Stimulated activated effector memory CD8-positive, alpha-beta T cell treated with anti-CD3 and anti-CD28 coated beads, Interleukin-12 subunit alpha, Interleukin-12 subunit beta, amount 100 ng/mL, for 72 hours (primary cell): ENCODE data around the gene DLST.
A peak's percentile ranks its signal among the peaks of the same experiment; 100 is the strongest.
"Not testable (repeated sequence)": the region's sequence is repeated elsewhere in the genome, so short reads cannot be mapped to it uniquely, and the experiment has no call there.

Experiments used
- ATAC-seq: fragments of 150-1000 bp; cut with Tn5 transposase; 2 replicates; pipeline ENCODE4 v1.10.0; 2021
- DNase-seq, 2 donors: peaks; one replicate each; pipeline ENCODE4 v3.0.0; 2021 to 2022; ENCODE audit warnings: low spot score in 2 of 2
- H3K27ac Mint-ChIP-seq: one replicate; pipeline ENCODE4 v1.8.0; 2022; ENCODE audit warnings: mild to moderate bottlenecking, mixed read lengths
- H3K36me3 Mint-ChIP-seq: one replicate; pipeline ENCODE4 v1.8.0; 2022; ENCODE audit warnings: mild to moderate bottlenecking, mixed read lengths
- H3K4me1 Mint-ChIP-seq: one replicate; pipeline ENCODE4 v1.8.0; 2022; ENCODE audit warnings: mixed read lengths
- H3K4me3 Mint-ChIP-seq: one replicate; pipeline ENCODE4 v1.8.0; 2022; ENCODE audit warnings: mild to moderate bottlenecking, mixed read lengths
- H3K9me3 Mint-ChIP-seq: one replicate; pipeline ENCODE4 v1.8.0; 2022; ENCODE audit warnings: mixed read lengths

Gene DLST

GRCh38 chr14:74932936-74933335 lies 51.2 kb downstream of the DLST start:
- not testable (repeated sequence) for H3K9me3 Mint-ChIP-seq, H3K4me1 Mint-ChIP-seq, H3K36me3 Mint-ChIP-seq, H3K4me3 Mint-ChIP-seq, ATAC-seq, DNase-seq, H3K27ac Mint-ChIP-seq

- H3K27ac Mint-ChIP-seq: no peak overlapping the region
- H3K36me3 Mint-ChIP-seq: no peaks in the 10 kb centered on the region
- no peaks in the 10 kb centered on the region for H3K9me3 Mint-ChIP-seq
- peaks cover 7% of the 10 kb centered on the region for H3K4me1 Mint-ChIP-seq
- no peak overlapping the region for H3K4me3 Mint-ChIP-seq
- no peak for DNase-seq
- ATAC-seq: no peak
Measured at GRCh38 chr14:74934041-74934440, 52.3 kb downstream of the DLST start.

- Mint-ChIP-seq H3K36me3 (no peaks in the 10 kb centered on the region), H3K27ac (no peak overlapping the region), H3K4me1 (peaks cover 7% of the 10 kb centered on the region), H3K9me3 (no peaks in the 10 kb centered on the region), H3K4me3 (no peak overlapping the region)
- ATAC-seq (no peak), DNase-seq (no peak)
Measured at GRCh38 chr14:74934476-74935359, 53.0 kb downstream of the DLST start.

- no peak overlapping the region for H3K27ac Mint-ChIP-seq
- no peak overlapping the region for H3K4me3 Mint-ChIP-seq
- H3K9me3 Mint-ChIP-seq: no peaks in the 10 kb centered on the region
- ATAC-seq (no peak), DNase-seq (no peak)
- peaks cover 12% of the 10 kb centered on the region for H3K4me1 Mint-ChIP-seq
- no peaks in the 10 kb centered on the region for H3K36me3 Mint-ChIP-seq
Measured at GRCh38 chr14:74935360-74935680, 53.6 kb downstream of the DLST start.

GRCh38 chr14:74936151-74936550 lies 54.4 kb downstream of the DLST start:
- peaks cover 13% of the 10 kb centered on the region for H3K4me1 Mint-ChIP-seq
- H3K36me3 Mint-ChIP-seq: no peaks in the 10 kb centered on the region
- DNase-seq: no peak

GRCh38 chr14:74936731-74937130 lies 55.0 kb downstream of the DLST start:
- no peaks in the 10 kb centered on the region for H3K36me3 Mint-ChIP-seq
- no peaks in the 10 kb centered on the region for H3K9me3 Mint-ChIP-seq
- DNase-seq (no peak), ATAC-seq (no peak)
- H3K4me1 Mint-ChIP-seq: peaks cover 17% of the 10 kb centered on the region
- no peak overlapping the region for H3K4me3 Mint-ChIP-seq
- H3K27ac Mint-ChIP-seq: no peak overlapping the region

More at GRCh38 chr14:74936151-74936550, 54.4 kb downstream of the DLST start:
- no peak for ATAC-seq
- Mint-ChIP-seq H3K27ac (no peak overlapping the region), H3K4me3 (no peak overlapping the region), H3K9me3 (no peaks in the 10 kb centered on the region)

- DNase-seq: no peak
- H3K9me3 Mint-ChIP-seq: no peaks in the 10 kb centered on the region
- H3K36me3 Mint-ChIP-seq: no peaks in the 10 kb centered on the region
- peaks cover 21% of the 10 kb centered on the region for H3K4me1 Mint-ChIP-seq
- no peak overlapping the region for H3K27ac Mint-ChIP-seq
- no peak overlapping the region for H3K4me3 Mint-ChIP-seq
- no peak for ATAC-seq
Measured at GRCh38 chr14:74937171-74937570, 55.5 kb downstream of the DLST start.

GRCh38 chr14:74938531-74939495 lies 57.1 kb downstream of the DLST start:
- Mint-ChIP-seq H3K9me3 (no peaks in the 10 kb centered on the region), H3K36me3 (no peaks in the 10 kb centered on the region), H3K27ac (peak overlapping the region; percentile 78), H3K4me3 (no peak overlapping the region), H3K4me1 (peaks cover 24% of the 10 kb centered on the region)
- no peak for ATAC-seq
- DNase-seq: no peak

GRCh38 chr14:74940956-74941565 lies 59.3 kb downstream of the DLST start:
- Mint-ChIP-seq H3K4me3 (peak overlapping the region; percentile 68), H3K27ac (peak overlapping the region; percentile 95), H3K4me1 (peaks cover 25% of the 10 kb centered on the region), H3K36me3 (no peaks in the 10 kb centered on the region), H3K9me3 (no peaks in the 10 kb centered on the region)
- DNase-seq (no peak), ATAC-seq (no peak)

GRCh38 chr14:74941676-74942097 lies 60.0 kb downstream of the DLST start:
- no peaks in the 10 kb centered on the region for H3K36me3 Mint-ChIP-seq
- peak; percentile 42 to 74 for DNase-seq
- H3K27ac Mint-ChIP-seq: peak overlapping the region; percentile 95
- H3K4me3 Mint-ChIP-seq: peak overlapping the region; percentile 68
- H3K4me1 Mint-ChIP-seq: peaks cover 32% of the 10 kb centered on the region
- no peaks in the 10 kb centered on the region for H3K9me3 Mint-ChIP-seq
- ATAC-seq: peak; percentile 88

GRCh38 chr14:74942181-74942580 lies 60.5 kb downstream of the DLST start:
- Mint-ChIP-seq H3K36me3 (no peaks in the 10 kb centered on the region), H3K4me1 (peaks cover 34% of the 10 kb centered on the region), H3K4me3 (peak overlapping the region; percentile 68), H3K9me3 (no peaks in the 10 kb centered on the region), H3K27ac (peak overlapping the region; percentile 95)
- DNase-seq: no peak
- ATAC-seq: no peak

GRCh38 chr14:74942608-74943007 lies 60.9 kb downstream of the DLST start:
- peak overlapping the region; percentile 95 for H3K27ac Mint-ChIP-seq
- no peak for ATAC-seq
- no peaks in the 10 kb centered on the region for H3K9me3 Mint-ChIP-seq
- DNase-seq: no peak
- H3K4me3 Mint-ChIP-seq: peak overlapping the region; percentile 68
- H3K36me3 Mint-ChIP-seq: no peaks in the 10 kb centered on the region
- H3K4me1 Mint-ChIP-seq: peaks cover 34% of the 10 kb centered on the region

GRCh38 chr14:74945261-74945851 lies 63.6 kb downstream of the DLST start:
- Mint-ChIP-seq H3K36me3 (no peaks in the 10 kb centered on the region), H3K9me3 (no peaks in the 10 kb centered on the region), H3K4me1 (peaks cover 34% of the 10 kb centered on the region), H3K4me3 (no peak overlapping the region), H3K27ac (no peak overlapping the region)
- DNase-seq (peak in 1 of 2 donors; percentile 67), ATAC-seq (no peak)

GRCh38 chr14:74945852-74946658 lies 64.3 kb downstream of the DLST start:
- ATAC-seq: peak; percentile 70
- Mint-ChIP-seq H3K4me3 (peak overlapping the region; percentile 19), H3K4me1 (peaks cover 33% of the 10 kb centered on the region), H3K27ac (peak overlapping the region; percentile 91), H3K9me3 (no peaks in the 10 kb centered on the region), H3K36me3 (no peaks in the 10 kb centered on the region)
- peak; percentile 73 to 88 for DNase-seq
